GM12891 (cell line): ENCODE data around the gene SLC22A23.

Experiments
- POLR2A ChIP-seq: IDR thresholded peaks from 2 replicates; pipeline ENCODE4 v1.6.1; 2011; ENCODE audit warnings: low read depth, low read length, control low read depth
- POLR2AphosphoS5 ChIP-seq: IDR thresholded peaks from 2 replicates; pipeline ENCODE4 v1.6.1; 2011; ENCODE audit warnings: low read depth, low read length, control low read depth
- POU2F2 ChIP-seq: IDR thresholded peaks from 2 replicates; pipeline ENCODE4 v1.6.1; 2011; ENCODE audit warnings: low read depth, mild to moderate bottlenecking, control low read depth, low read length, moderate library complexity
- SPI1 ChIP-seq: IDR thresholded peaks from 2 replicates; pipeline ENCODE4 v1.6.1; 2011; ENCODE audit warnings: low read depth, low read length, control low read depth
- TAF1 ChIP-seq: IDR thresholded peaks from 2 replicates; pipeline ENCODE4 v1.6.1; 2011; ENCODE audit warnings: low read depth, low read length, control low read depth

- no peak for TF ChIP-seq POLR2AphosphoS5
- TF ChIP-seq POLR2A: no peak
- TF ChIP-seq SPI1: no peak
- no peak for TF ChIP-seq TAF1
- no peak for TF ChIP-seq POU2F2
Observed at GRCh38 chr6:3423439-3424184, 33.2 kb downstream of the SLC22A23 start.
